ENCODE results near the gene ACOT11.
"Not testable (repeated sequence)": the region's sequence is repeated elsewhere in the genome, so short reads cannot be mapped to it uniquely, and the experiment has no call there.

ACOT11 gene

GRCh38 chr1:54547601-54548388 is at the start of gene ACOT11:
ACOT11 (plus strand) TSS chr1:54548228; CDS start chr1:54548310, 82 bp downstream.
- no peak for DNase-seq

- no peak for DNase-seq
Observed at GRCh38 chr1:54498383-54499096, 49.5 kb upstream of the ACOT11 start.

- DNase-seq = no peak
Observed at GRCh38 chr1:54499097-54499359, 49.0 kb upstream of the ACOT11 start.

- DNase-seq = peak; percentile 45
Observed at GRCh38 chr1:54499360-54500106, 48.5 kb upstream of the ACOT11 start.

GRCh38 chr1:54500107-54500431 is 48.0 kb upstream of the ACOT11 start:
- no peak for DNase-seq

GRCh38 chr1:54501849-54502248 is 46.2 kb upstream of the ACOT11 start:
- DNase-seq = no peak

- DNase-seq = no peak
Observed at GRCh38 chr1:54502342-54502741, 45.7 kb upstream of the ACOT11 start.

GRCh38 chr1:54506594-54506993 is 41.4 kb upstream of the ACOT11 start:
- no peak for DNase-seq

GRCh38 chr1:54507033-54507870 is 40.8 kb upstream of the ACOT11 start:
- DNase-seq = no peak

GRCh38 chr1:54510715-54511270 is 37.2 kb upstream of the ACOT11 start:
- no peak for DNase-seq

GRCh38 chr1:54513921-54514580 is 34.0 kb upstream of the ACOT11 start:
- DNase-seq = not testable (repeated sequence)

- no peak for DNase-seq
Observed at GRCh38 chr1:54516249-54516920, 31.6 kb upstream of the ACOT11 start.

- DNase-seq = no peak
Observed at GRCh38 chr1:54517496-54517895, 30.5 kb upstream of the ACOT11 start.

- DNase-seq = no peak
Observed at GRCh38 chr1:54518489-54518888, 29.5 kb upstream of the ACOT11 start.

- no peak for DNase-seq
Observed at GRCh38 chr1:54519709-54520108, 28.3 kb upstream of the ACOT11 start.

- DNase-seq = no peak
Observed at GRCh38 chr1:54520631-54521321, 27.3 kb upstream of the ACOT11 start.

GRCh38 chr1:54526565-54526964 is 21.5 kb upstream of the ACOT11 start:
- not testable (repeated sequence) for DNase-seq

- DNase-seq = no peak
Observed at GRCh38 chr1:54528613-54529012, 19.4 kb upstream of the ACOT11 start.

- DNase-seq = no peak
Observed at GRCh38 chr1:54532033-54532432, 16.0 kb upstream of the ACOT11 start.

- DNase-seq = not testable (repeated sequence)
Observed at GRCh38 chr1:54536656-54537055, 11.4 kb upstream of the ACOT11 start.

GRCh38 chr1:54537611-54538010 is 10.4 kb upstream of the ACOT11 start:
- no peak for DNase-seq
